ENCODE results near the gene NPAS3.

Gene NPAS3

DNA sequence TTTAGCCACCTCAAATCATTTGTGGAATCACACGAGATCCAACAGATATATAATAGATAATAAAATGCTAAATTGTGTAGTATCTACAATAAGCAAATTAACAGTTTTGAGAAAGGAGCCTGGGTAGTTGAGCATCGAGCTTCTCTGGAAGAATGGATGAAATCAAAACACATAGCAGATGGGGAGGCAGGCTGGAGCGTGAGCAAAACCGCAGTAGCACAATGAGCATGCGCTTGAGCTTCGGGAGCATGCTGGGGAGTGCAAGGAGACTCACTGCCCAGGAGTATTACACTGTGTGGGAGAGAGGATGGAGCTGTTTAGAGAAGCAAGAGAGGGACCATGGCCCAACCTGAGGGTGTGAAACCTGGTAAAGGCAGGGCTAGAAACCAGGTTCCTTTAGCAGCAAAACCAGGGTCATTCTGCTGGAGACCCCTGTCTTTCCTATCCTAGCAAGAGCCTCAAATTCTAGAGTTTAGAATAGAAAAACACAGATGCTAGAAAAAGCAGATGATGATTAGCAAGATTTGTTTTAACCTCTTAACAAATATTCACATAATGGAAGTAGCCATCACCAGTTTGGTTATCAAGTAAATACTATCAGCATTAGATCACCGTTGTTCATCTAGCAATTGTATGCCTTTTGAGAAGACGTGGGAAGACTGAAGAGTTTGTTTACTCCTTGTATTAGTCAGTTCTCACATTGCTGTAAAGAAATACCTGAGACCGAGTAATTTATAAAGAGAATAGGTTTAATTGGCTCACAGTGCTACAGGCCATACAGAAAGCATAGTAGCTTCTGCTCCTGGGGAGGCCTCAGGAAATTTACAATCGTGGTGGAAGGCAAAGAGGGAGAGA lies 527.4 kb downstream of the NPAS3 start:
- DNase-seq (ENCODE audit: low read depth in 3 of 3, low spot score in 1 of 3): no peak

DNA sequence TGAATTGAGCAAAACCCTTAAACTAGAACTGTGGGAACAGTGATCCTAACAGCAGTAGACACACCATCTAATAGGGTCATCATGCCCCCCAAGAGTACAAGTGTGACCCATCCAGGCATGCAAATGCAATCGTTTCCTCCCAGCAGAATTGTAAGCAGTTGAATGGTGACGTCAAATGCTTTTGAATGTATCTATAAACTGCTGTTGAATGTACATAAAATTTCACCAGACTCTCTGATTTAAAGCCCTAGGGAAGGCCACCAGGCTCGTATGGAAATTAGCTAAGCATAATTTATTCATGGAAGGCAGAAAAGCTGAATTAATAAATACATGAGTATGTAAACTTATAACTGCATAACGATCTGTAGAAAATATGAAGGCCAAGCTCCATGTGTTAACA lies 529.3 kb downstream of the NPAS3 start:
- DNase-seq (ENCODE audit: low read depth in 3 of 3, low spot score in 1 of 3): no peak

DNA sequence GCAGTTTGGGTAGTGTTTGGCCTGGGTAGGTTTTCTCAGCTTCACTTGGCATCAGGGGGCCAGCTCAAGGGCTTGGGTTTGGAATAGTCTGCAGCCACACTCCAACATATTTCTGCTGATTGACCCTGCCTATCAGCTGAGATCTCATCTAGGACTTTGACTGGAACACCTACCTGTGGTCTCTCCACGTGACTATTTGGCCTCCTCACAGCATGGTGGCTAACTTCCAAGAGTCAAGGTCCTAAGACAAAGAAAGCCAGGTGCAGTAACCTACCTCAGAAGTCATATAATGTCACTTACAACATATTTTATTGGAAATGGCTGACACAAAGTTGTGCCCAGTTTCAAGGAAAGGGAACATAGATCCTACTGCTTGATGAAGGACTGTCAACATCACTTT lies 531.2 kb downstream of the NPAS3 start:
- DNase-seq (ENCODE audit: low read depth in 3 of 3, low spot score in 1 of 3): no peak

DNA sequence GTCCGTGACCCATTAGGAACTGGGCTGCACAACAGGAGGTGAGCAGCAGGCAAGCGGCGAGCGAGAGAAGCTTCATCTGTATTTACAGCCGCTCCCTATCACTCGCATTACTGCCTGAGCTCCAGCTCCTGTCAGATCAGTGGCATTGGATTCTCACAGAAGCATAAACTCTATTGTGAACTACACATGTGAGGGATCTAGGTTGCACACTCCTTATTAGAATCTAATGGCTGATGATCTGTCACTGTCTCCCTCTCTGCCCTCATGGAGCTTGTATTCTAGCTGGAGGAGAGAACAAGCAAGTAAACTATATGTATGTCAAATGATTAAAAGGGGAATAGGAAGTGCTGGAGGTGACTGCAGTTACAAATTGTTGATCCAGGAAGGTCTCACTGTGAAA lies 533.1 kb downstream of the NPAS3 start:
- no peak for DNase-seq (ENCODE audit: low read depth in 3 of 3, low spot score in 1 of 3)

DNA sequence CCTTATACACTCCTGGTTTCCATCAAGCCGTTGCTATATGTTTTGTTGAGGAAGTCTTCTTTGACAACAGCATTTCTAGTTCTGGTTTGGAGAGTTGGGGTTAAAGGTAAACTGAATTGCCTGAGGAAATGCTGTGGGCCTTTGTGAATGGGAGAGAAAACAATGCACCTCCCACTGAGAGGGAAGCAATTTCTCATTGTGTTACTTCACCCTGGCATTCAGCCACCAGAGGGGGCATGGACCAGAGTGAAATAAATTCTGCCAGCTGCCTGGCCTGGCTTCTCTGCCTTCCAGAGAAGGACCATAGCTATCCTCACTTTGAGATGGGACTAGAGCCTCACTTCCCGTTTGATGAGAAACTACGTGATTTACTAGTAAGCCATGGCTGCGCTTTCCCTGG lies 536.9 kb downstream of the NPAS3 start:
- DNase-seq (ENCODE audit: low read depth in 3 of 3, low spot score in 1 of 3): no peak

DNA sequence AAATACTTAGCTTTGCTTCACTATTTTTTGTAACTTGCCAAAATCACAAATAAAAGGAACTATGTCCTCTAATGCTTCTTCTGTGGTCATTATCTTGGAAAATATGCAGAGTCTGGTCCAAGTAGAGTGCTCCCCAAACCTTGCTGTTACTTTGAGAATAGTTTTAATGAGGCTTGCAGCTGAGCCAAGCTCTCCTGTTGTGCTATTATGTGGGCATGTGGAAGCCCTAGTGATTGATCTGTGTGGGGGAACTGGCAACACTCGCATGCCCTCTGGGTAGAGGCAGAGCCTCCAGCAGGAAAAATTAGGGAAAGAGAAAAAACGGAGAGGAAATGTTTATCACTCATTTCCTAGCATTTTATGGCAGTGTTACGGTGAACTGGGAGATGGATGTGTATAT lies 539.1 kb downstream of the NPAS3 start:
- DNase-seq (ENCODE audit: low read depth in 3 of 3, low spot score in 1 of 3): no peak

DNA sequence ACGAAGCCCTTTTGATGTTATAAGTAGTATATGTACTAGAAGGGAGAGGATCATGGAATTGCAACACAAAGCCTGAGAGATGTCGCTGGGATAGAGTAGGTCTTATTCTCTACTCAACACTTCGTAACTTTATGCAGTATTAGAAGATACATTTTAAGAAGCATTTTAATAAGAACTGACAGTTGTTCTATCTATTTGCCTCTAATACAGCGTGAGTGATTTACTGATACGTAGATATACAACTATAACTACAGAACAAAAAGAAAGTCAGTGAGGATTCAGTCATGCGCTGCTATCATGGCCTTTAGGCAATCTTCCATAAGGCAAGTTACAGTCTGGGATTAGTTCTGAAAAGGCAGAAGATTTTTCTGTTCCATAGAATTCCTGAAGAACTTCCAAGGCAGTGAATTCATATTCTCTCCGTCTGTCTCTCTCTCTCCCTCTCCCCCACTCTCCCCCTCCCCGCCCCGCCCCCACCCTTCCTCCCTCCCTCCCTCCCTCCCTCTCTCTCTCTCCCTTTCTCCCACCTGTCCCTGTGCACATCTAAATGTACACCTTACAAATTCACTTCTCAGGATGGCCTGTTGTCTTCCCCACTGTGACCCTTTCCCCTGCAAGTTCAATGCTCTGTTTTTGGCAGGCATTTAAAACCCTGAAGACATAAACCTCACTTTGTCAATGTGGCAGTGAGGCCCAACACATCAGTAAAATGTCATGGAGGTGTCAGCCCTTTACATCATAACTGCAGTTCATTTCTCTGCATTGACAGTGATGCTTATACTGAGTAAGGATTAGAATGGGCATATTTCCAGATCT lies 541.6 kb downstream of the NPAS3 start:
- no peak for DNase-seq (ENCODE audit: low read depth in 3 of 3, low spot score in 1 of 3)

DNA sequence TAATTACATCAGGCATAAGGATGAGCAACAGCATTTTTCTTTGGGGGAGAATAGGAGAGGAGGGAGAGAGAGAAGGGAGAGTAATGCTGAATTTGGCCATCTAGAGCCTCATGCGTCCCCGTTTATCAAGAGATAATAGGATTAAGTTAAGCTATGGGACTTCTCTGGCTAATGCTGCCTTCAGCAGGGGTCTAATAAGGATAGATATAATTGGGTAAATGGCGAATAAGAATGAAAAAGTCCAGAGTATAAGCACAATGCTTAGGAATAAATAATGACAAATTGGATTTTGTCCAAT lies 542.2 kb downstream of the NPAS3 start:
- no peak for DNase-seq (ENCODE audit: low read depth in 3 of 3, low spot score in 1 of 3)

DNA sequence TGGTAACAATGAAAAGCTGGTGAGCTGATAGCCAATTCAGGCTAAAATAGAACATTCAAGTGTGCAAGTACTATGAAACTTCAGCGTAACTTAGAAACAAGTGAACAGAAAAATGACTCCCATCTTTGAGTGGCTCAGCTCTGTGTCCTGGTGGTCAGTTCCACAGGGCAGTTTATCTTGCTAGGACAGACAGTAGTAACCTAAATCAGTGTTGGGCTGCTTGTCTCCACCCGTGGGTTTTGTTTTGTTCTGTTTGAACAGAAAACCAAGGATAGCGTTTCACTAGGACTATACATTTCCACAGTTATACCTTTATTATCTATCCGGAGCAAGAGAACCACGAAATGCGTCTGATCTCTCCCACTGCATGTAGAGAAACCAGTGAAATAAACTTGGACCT lies 544.4 kb downstream of the NPAS3 start:
- no peak for DNase-seq (ENCODE audit: low read depth in 3 of 3, low spot score in 1 of 3)

DNA sequence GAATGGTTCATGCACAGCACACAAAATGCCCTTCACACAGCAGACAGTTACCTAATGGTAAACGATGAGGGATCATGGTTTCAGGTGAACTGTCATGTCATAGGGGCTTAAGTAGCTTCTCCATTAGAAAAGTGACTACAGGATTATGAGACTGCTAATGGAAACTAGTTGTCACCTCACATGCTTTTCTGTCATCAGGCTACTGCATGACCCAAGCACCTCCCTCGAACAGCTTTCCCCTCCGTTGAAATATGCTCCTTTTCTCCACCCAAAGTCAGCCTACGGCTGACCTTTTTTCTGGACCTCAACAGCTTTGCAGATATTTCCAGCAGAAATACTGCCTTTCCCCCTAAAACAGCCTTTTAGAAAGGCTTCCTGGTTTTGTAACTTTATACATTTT lies 544.9 kb downstream of the NPAS3 start:
- DNase-seq (ENCODE audit: low read depth in 3 of 3, low spot score in 1 of 3): no peak

DNA sequence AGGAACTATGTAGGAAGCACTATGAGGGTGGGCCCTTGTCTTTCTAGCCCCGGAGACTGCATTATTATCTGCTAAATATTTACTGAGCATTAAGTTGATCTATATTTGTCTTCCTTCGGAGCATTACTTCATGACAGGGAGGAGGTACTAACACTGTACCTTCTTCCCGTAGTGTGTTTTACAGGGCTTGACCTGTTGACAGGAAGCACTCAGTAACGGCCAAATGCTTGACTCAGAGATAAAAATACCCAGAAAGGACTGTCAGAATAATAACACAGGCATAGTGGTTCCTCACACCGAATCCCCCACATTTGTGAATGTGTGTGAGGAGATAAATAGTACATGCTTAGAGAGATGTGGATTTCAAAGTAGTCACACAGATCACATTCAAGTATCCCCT lies 545.6 kb downstream of the NPAS3 start:
- DNase-seq (ENCODE audit: low read depth in 3 of 3, low spot score in 1 of 3): no peak

DNA sequence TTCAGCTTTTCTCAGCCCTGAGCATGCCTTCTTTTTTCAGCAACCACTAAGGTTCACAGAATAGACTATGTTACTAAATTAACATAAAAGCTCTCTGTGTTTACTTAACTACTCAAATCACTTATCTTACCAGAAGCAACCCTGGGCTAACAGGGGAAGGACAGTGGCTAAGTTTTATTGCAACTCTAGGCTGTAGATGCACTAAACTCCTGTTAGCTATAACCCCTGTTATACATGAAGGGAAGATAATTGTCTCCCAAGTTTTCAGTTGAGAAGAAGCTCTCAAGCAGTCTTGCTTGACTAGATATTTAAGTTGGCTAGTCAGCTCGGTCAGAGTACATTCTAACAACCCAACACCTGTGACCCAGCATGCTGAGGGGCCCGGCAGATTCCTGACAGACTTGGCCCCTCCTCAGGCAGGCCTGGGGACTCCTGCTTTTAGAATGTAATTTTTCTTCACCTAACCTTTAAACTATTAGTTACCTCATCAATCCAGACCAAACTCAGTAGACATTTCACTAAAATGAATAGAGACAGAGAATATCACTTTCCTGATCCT lies 547.7 kb downstream of the NPAS3 start:
- no peak for DNase-seq (ENCODE audit: low read depth in 3 of 3, low spot score in 1 of 3)

DNA sequence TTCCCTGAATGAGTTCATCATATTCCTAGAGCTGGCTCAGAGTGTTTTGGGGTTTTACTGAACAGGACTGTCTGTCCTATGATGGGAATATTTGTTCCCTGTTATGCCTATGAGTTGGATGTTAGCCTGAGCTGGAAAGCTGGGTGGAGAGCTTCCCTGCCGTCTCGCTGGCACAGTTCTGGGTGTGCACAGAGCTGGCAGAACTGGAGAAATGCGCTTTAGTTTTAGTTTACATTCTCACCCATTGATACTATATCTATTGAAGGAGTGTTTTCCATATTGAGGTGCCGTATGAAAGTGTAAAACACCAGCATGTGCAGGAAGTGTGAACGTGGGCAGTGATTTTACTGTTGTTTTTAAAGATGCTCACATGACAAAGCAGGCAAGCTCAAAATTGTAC lies 549.9 kb downstream of the NPAS3 start:
- no peak for DNase-seq (ENCODE audit: low read depth in 3 of 3, low spot score in 1 of 3)

DNA sequence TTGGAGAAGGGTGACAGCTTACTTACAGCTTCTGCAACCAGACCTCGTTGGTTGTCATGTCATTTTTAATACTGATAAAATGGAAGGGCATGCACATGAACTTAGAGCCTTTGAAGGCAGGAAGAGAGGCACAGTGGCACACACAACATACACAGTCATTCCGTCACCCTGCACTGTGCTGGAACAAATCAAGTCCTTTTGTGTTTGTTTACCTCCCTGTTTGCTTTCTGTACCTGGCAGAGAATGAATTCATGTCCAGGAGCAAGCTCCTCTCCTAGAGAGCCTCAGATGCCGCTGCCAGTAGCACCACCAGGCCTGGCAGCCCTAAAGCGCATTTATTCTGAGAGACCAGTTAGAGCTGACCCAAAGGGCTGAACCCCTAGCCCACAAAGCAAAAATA lies 551.9 kb downstream of the NPAS3 start:
- DNase-seq (ENCODE audit: low read depth in 3 of 3, low spot score in 1 of 3): no peak

DNA sequence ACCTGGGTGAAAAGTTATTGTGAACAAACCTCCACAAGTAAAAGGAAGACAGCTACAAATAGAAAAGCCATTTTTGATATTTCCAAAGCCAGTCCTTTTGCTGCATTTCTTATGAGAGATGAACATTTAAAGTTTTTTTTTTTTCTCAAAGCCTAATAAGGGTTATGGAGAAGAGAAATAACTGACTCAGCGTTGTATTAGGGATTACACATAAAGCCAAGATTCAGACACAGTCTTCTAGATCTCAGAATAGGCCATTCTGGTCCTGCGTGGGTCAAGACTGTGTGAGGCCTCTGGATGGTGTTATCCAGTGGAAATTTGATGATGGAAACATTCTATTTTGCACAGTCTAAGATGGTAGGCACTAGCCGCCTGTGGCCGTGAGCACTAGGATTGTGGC lies 552.4 kb downstream of the NPAS3 start:
- no peak for DNase-seq (ENCODE audit: low read depth in 3 of 3, low spot score in 1 of 3)

DNA sequence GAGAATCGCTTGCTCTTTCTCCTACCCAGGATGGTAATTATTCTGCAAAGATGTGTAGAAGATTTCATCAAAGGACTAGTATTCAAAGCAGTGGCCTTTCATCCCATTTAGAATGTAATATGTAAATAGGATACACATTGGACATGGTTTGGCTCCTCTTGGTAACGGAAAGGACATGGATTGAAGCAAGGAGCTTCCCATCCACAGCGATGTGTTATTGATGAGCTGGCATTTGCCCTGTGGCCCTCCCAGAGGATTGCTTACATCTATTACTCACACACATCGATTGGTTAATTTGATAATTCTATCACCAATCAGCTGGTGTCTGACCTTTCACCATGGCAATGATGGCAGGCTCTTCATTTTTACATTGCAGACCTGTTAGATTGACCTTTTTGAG lies 553.8 kb downstream of the NPAS3 start:
- DNase-seq (ENCODE audit: low read depth in 3 of 3, low spot score in 1 of 3): no peak

DNA sequence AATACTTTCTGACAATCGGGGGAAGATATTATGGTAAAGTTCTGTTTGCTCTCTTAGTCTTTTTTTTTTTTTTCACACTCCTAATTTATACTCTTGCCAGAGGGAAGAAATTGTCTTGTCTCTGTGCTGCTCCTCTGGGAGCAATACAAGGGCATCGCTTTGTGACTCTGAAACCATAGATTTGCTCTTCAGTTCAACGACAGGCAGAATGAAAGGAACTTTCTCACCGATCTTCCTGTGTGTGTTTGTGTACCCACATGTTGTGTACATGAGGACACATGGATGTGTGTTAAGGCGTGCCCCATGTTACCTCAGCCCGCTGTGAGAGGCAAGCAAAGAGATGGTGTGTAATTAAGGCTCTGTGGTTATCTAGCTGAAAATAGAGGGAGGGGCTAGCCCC lies 554.6 kb downstream of the NPAS3 start:
- no peak for DNase-seq (ENCODE audit: low read depth in 3 of 3, low spot score in 1 of 3)

DNA sequence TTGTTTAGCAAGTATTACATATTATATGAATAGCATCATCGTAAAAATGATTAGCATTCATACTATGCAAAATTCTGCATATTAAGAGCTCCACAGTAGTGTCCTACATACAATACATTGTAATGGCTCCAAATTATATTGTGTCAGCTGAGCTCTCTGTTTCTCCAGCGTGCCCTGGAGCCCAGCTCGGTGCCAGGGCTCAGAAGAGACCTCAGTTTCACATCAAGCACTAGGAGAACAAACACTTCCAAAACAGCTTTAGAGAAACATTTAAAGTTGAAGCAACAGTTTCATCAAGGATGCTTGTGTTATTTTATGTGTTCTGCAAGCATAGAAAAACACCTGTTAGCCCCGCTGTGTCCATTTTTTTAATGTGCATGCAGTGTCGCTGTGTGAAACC lies 555.3 kb downstream of the NPAS3 start:
- DNase-seq (ENCODE audit: low read depth in 3 of 3, low spot score in 1 of 3): no peak

DNA sequence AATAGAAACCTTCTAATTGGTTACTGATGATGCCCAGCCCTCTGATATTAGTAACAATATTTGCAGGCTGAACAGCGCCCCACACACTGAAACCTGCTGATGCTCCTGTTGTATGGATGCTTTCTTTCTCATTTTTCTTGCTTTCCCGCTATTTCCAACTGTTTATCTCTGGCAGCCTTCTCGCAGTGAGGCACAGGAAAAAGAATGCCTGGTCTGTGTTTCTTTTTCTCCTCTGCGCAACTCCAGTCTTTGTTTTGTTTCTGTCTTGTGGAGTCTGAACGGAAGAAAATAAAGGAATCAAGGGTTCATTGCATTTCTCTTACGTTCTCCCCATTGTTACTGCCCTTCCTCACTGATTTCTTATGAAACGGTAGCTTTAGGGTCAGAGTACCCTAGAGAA lies 561.0 kb downstream of the NPAS3 start:
- DNase-seq (ENCODE audit: low read depth in 3 of 3, low spot score in 1 of 3): no peak

DNA sequence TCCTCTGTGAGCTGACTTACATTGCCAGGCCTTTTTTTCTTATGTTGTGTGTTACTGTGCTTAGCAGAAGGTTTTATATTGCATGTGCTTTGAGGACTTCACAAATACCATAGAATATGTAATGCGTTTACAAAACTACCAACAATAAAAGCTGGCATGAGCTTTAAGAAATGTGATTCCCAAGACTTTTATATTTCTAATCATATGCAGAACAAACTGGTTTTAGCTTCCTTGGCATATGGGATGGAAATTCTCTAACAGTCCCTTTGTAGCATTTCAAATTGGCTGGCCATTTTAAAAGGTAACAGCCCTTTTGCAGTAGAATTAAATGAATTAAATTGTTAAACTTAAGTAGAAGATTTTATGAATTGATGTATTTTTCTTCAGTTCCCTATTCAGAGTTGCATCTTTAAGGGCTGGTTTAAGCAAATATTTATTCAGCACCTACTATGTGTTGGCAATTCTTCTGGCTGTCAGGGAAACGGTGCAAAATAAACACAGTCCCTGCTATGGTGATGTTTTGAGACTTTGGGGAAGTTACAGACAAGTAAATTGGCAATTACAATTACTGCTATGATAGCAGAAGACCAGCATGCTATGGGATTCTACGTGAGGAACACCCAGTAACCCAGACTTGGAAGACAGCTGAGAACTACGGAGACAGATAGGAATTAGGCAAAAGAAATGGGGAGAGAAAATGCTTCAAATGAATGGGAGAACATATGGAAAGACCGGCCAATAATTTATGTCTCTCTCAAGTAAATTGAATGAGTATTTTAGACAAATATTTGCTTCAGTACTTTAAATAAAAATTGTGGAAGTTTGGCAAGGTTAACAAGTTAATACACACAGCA lies 565.8 kb downstream of the NPAS3 start:
- no peak for DNase-seq (ENCODE audit: low read depth in 3 of 3, low spot score in 1 of 3)

DNA sequence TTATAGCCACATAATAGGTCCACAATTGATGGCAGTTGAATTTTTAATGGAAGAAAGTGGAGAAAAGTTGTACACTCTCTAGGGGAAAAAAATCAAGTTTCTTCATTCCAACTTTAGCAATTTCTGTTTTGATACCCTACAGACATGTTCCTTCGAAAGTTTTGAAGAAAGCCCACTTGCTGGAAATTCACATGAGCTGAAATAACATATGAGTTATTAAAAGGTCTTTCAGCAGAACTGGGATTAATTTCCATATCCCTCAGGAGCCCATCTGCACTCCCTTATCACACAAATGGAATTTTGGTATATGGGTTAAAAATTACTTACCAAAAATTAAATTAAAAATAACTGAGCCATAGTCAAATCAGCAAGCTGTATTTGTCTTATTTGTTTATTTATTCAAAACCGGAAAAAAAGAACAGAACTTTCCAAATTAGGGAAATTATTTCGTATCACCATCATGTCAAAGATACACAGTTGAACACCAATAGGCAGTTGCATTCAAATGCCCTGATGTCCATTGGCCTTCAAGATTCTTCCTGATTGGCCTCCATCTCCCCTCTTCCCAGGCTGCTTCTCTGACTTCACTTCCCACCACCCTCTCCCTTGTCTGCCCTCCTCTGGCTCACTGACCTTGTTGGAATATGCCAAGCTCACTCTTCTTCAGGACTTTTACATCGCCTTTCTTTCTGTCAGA lies 566.7 kb downstream of the NPAS3 start:
- no peak for DNase-seq (ENCODE audit: low read depth in 3 of 3, low spot score in 1 of 3)
